Hematopoietic multipotent progenitor cell treated with erythropoietin and hydrocortisone succinate and interleukin-3 and kit ligand, for 6 days (in vitro differentiated cells): Measurements from ENCODE around the gene FOXN3.

Experiments
- DNase-seq: peaks from one replicate; pipeline ENCODE4 v3.0.0-alpha.2; 2015

The FOXN3 gene

DNA sequence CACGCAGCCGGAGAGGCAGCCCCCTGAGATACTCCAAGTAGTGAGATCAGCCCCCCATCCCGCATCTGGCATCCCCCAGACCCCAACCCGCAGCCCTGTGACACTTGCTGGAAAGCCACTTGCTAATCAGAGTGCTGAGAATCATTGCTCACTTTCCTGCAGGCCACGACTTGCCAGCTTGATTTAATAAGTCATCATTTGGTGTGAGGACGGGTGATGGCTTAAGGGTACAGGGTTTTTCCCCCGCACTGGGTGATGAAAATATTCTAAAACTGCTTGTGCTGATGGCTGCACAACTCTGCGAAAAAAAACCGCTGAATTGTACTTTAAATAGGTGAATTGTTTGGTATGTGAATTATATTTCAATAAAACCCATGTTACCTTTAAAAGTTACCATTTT is 171.2 kb downstream of the FOXN3 start:
- DNase-seq = no peak

- DNase-seq = no peak
Measured at GRCh38 chr14:89244720-89245119, 172.3 kb downstream of the FOXN3 start.

DNA sequence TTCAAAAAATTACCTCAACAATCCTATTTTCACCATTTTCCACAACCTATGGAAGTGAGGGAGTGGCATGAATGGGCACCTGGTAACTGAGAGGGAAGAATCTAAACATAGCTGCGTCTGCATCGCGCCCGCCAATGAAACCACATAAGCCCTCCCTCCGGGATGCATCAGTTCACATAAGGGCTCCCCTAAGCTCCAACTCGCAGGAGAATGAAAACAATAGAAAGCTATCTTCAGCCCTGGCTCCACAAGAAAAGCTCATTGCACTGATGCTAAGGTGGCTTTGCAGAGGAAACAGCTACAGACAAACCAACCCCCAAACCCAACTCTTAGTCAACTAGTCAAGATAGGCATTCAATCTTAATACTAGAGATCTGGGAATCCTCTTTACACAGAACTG is 173.3 kb downstream of the FOXN3 start:
- no peak for DNase-seq

GRCh38 chr14:89243286-89243685 is 173.7 kb downstream of the FOXN3 start:
- DNase-seq = no peak

- DNase-seq = no peak
Measured at GRCh38 chr14:89242652-89243279, 174.3 kb downstream of the FOXN3 start.

- DNase-seq = no peak
Measured at GRCh38 chr14:89241934-89242651, 174.9 kb downstream of the FOXN3 start.

- DNase-seq = no peak
Measured at GRCh38 chr14:89241257-89241656, 175.8 kb downstream of the FOXN3 start.

DNA sequence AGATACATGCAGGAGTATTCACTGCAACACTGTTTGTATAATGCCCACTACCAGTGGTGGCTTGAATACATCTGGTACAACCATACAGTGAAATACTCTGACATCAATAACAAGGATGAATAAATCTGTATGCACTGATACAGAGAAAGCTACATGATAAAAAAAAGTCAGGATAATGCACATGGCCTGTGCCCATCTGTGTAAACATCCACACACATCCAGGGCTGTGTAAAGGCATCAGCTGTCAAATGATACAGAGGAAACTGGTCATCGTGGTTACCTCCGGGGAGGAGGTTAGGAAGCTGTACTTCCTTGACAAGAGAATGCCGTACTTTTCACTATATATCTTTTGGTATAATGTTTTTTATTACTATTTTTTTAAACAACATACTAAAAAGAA is 176.6 kb downstream of the FOXN3 start:
- DNase-seq = peak; percentile 10

- no peak for DNase-seq
Measured at GRCh38 chr14:89239023-89239422, 178.0 kb downstream of the FOXN3 start.

DNA sequence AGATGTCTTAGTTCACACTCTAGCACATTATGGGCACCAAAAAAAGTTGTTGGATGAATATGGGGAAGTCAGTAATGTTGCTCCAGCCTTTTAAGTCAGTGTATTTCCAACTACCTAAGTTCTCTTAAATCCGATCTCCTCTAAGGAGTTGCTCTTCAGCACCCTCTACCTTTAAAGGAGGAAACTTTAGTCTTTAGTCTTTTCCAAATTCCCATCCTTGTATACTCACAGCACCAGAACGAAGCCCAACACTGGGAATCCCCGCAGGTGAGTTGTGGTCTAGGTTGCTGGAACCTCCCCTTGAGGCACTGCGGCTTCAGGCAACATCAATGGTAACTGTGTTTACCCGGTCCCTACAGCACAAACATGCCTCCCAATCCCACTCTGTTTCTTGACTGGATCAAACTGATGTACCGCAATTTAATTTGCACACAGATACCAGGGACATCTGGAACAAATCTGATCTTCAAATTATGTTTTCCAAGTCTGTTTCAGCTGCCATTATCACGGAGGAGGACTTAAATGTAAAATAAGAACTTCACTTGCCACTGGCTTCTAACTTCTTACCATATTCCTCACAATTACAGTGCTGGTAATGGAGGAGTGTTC is 179.0 kb downstream of the FOXN3 start:
- peak; percentile 48 for DNase-seq

GRCh38 chr14:89236851-89237250 is 180.2 kb downstream of the FOXN3 start:
- DNase-seq = peak; percentile 20

DNA sequence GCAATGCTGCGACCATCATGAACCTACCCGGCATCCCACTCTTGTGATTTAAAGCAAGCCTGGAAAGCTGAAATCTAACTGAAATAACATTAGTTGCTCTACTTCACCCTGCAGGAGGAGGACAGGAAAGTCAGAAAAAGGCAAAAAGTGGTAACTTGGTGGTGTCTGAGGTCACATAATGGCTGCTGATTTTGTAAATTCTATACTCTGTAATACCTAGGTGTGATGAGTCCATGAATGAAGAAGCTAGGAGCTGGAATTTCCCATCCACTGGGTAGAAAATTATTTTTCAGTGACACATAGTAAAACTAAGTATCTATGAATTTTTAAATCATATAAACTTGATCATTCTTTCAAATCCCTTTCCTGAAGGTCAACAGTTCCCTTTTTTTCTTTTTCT is 183.8 kb downstream of the FOXN3 start:
- DNase-seq = no peak

GRCh38 chr14:89232265-89233070 is 184.6 kb downstream of the FOXN3 start:
- no peak for DNase-seq

GRCh38 chr14:89231426-89232113 is 185.5 kb downstream of the FOXN3 start:
- DNase-seq = no peak

DNA sequence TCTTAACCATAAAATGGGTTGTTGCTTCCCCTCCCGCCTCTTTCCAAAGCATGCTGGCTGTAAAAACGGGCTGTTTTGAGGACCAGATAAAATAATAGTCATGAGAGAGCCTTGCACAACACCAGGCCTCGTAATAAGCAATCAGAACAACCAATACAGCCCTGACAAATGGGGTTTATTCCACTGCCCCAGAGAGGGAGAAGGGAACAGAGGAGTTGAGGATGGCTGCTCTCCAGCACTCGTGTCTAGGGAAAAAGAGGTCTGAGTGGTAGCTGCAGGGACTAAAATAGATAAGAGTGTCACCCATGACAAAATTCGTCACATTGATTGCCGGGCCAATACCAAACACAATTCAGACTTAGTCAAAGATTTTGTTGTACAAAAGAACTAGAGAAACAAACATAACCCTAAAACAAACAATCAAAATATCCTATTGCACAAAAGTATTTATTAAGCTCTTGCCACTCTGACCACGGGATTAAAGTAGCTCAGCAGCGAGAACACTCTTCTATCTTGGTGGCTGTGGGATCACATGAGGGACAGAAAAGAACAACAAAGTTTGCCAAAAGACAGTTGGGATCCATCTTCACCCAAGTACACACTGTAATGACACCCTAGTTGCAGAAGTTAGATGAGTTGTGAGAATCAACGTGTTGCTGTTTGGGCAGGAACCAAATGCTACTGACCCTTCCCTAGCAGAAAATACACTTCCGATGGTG is 188.0 kb downstream of the FOXN3 start:
- no peak for DNase-seq

DNA sequence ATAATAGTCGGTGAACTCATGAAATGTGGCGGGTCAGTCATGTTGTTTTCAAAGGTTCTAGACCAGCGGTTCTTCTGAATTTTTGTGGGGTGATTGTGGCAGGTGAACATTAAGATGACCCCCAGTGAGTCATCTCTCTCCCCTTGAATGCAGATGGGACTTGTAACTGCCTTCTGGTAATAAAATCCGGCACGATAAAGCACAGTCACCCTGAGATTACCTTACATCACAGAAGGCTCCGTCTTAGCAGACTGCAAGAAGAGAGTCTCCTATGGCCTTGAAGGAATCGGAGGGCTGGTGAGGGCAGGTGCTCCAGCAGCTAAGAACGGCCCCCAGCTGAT is 189.6 kb downstream of the FOXN3 start:
- no peak for DNase-seq

DNA sequence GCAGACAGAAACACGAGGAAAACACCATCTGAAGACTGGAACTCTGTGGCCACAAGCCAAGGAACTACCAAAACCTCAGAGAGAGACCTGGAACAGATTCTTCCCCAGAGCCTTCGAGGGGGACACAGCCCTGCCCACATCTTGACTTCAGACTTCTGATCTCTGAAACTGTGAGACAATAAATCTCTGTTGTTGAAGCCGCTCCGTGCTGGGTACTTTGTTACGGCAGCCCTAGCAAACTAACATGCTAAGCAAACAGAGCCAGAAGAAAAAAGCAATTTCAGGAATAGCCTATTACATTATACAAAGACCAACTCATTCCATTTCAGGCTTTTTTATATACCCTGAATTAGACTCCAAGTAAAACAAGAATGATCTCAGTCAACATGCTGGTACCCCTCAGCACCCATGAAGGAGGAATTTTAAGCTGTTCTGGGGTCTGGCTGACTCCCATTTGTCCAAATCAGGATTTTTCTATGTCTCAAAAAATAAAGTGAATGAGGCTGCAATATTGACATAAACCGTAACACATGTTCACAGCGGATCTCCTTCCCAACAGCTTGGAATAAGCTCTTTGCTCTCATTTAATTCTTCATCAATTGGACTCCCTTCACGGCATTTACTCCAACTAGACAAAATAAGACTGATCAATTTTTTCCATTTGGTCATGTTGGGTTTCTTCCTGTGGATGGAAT is 190.1 kb downstream of the FOXN3 start:
- DNase-seq = no peak

DNA sequence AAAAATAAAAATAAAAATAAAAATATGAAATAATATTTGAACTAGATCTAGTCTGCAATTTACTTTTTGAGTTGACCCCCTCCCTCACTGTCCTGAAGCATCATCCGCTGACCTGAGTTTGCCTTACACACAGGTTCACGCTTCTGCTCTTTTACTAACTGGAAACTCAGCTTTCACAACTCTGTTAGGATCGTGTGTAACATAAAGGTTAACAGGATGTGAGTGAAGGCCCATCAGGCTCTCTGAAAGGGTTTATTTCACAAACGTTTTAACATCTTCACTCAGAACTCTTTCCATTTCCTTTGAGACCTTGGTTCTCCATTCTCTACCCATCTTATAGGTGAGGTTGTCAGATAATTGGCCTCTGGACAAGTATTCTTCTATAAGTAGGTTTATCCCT is 191.4 kb downstream of the FOXN3 start:
- DNase-seq = no peak

GRCh38 chr14:89221109-89221810 is 195.8 kb downstream of the FOXN3 start:
- DNase-seq = peak; percentile 51

- DNase-seq = no peak
Measured at GRCh38 chr14:89219051-89219450, 198.0 kb downstream of the FOXN3 start.

DNA sequence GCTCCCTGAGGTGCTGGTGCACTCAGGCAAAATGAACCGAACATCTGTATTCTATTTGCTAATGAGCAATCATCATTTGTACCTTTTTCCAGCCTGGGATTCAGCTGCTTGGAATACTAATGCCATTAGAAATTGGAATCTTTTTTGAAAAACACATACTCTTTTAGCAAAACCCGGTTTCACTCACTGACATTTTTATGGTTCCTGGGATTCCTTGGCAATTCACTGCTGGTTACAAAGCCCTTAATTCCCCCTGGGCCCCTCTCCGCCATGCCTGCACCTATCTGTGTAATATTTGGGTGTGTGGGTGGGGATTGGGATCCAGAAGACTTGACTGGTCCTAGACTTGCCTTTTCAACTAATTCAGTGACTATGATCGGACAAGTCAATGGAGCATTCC is 199.1 kb downstream of the FOXN3 start:
- no peak for DNase-seq
